ENCODE data around the gene GLIS1.

The GLIS1 gene

GRCh38 chr1:53592521-53592982 is 146.4 kb downstream of the GLIS1 start:
- DNase-seq (ENCODE audit: low spot score): no peak

GRCh38 chr1:53591924-53592323 is 147.0 kb downstream of the GLIS1 start:
- DNase-seq (ENCODE audit: low spot score): no peak

- DNase-seq (ENCODE audit: low spot score): no peak
Observed at GRCh38 chr1:53590531-53591515, 148.1 kb downstream of the GLIS1 start.

DNA sequence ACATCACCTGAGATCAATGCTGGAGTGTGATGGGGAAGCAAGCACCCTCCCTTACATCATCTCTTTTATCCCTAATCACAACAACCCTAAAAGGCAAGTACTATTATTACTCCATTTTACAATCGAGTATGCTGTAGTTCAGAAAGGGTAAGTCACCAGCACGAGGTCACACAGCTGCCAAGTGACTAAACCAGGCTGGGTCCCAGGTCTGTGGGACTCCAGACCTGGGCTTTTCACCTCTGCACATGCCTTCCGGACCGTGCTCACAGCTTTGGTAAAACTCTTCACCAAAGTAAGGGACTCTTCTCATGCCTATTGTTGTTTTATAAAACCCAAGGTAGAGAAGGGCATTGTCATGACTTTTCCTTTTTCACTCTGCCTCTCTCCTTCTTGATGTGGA is 148.9 kb downstream of the GLIS1 start:
- no peak for DNase-seq (ENCODE audit: low spot score)

DNA sequence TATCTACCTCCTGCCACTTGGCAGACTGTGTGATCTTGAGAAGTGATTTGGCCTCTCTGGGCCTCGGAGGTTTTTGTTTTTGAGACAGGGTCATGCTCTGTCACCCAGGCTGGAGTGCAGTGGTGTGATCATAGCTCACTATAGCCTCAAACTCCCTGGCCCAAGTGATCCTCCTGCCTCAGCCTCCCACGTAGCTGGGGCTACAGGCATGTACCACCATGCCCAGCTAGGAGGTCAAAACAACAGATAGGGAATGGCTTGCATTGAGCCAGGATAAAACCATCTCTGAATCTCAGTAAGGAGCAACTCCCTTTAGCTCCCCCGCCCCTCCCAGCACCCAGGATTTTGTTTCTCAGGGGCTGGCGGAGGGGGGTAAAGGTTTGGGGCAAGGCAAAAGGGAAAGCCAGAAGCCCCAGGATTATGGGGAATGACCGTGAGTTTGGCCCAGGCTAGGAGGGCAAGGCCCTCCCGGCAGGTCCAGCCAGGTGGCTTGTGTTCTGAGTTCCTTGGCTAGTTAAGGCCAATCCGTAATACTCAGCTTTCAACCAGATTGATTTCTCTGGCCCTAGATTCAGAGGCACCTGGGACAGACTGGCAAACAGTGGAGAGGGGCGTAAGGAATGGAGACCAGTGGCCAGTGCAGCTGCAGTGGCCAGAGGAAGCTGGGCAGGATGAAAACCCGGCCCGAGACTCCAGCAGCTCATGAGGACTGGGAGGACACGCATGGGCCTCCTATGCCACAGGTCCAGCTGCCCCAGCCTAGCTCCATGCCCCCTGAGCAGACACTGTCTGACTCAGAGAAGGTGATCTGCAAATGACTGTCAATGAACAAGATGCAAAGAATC is 149.7 kb downstream of the GLIS1 start:
- DNase-seq (ENCODE audit: low spot score): no peak

DNA sequence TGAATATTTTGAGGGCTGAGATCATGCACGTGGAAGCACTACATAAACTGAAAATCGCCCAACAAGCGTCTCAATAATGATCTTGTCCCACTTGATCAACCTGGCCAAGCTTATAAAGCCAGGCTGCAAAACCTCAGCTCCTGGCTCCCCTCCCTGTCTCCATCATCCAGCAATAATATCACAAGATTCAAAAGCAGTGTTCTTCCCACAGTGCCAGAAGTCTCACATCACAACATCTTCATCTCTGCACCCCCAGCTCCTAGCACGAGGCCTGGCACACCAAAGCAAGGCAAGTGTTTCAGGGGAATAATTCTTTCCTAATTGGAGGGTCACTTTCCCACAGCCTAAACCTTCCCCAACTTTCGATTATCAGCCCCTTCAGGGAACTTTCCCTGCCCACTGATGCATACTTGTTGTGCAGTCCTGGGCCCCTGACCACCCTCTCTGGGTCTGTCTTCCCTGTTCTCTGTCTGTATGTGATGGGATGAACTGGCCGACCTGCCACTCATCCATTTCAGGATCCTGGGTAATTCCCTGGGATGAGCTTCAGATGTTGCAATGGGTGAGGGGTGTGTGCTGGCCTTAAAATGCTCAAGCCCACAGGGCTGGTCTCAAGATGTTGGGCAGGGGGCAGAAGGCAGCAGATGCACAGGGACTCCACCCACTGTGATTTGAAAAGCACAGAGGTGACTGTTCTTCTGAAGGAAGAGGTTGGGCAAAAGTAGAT is 150.7 kb downstream of the GLIS1 start:
- no peak for DNase-seq (ENCODE audit: low spot score)

- DNase-seq (ENCODE audit: low spot score): no peak
Observed at GRCh38 chr1:53587252-53587988, 151.5 kb downstream of the GLIS1 start.

- no peak for DNase-seq (ENCODE audit: low spot score)
Observed at GRCh38 chr1:53586765-53587164, 152.2 kb downstream of the GLIS1 start.

DNA sequence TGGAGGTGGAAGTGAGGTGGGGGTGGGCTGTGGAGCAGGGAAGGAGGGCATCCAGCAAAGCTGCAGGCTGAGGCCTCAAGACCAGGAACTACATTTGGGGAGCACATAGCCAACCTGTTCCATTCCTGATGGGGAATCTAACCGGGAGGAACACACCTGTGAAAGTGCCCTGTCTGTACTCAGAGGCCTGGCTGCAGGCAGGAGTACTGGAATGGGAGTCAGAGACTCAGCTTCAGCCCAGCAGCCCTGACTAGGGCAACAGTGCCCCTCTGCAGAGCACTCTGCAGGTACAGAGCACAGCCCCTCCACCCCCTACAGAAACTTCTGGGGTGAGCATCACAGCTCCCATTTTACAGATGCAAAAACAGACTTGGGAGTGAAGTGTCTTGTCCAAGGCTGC is 153.4 kb downstream of the GLIS1 start:
- no peak for DNase-seq (ENCODE audit: low spot score)

GRCh38 chr1:53585129-53585528 is 153.8 kb downstream of the GLIS1 start:
- no peak for DNase-seq (ENCODE audit: low spot score)

DNA sequence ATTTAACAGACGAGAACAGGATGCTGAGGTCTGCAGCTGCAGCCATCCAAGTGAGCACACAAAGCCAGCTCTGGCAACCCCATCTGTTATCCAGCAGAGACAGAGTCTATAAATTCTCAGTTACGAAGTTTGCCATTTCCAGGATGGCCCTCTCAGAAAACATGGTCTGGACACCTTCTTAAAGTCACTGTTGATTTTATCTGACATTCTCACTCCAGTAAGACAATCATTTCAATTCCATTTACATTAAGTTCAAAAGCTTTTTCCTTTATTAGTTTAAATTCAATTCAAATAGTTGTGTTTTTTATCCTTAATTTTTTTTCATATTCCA is 154.2 kb downstream of the GLIS1 start:
- no peak for DNase-seq (ENCODE audit: low spot score)

GRCh38 chr1:53583868-53584776 is 154.8 kb downstream of the GLIS1 start:
- DNase-seq (ENCODE audit: low spot score): no peak

DNA sequence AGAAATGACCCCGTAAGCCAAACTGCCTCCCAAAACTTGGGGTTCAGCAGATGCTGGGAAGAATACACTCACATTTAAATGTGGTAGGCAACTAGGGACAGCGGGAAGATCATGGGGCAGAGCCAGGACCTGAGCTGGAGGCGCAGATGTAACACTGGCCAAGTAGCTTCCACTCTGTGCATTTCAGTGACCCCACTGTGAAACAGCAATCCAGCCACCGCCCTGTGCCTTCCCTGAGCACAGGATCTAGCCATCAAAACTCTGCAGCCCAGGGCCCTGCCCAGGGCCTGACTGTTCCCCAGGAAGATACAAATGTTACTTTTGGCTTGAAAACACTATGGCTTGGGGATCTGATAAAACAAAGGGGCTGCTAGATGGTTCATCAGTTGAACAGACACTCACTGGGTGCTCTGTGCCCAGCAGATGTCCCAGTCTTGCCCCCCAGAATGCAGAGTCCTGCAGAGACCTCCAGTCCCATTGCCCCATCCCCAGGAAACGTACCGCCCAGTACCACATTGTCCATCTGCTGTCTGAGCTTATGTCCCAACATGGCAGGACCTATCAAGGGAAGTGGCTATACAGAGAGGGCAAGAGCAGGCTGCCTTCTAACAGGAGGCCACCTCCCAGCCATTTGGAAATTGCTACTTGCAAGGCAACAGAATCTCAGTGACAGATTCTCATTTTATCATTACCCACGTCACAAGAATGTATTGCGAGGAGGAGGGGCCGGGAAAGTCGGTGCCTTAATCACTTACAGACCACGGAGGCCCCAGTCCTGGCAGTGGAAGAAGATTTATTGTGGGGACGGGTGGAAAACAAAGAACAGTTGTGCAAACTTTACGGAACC is 155.7 kb downstream of the GLIS1 start:
- no peak for DNase-seq (ENCODE audit: low spot score)

DNA sequence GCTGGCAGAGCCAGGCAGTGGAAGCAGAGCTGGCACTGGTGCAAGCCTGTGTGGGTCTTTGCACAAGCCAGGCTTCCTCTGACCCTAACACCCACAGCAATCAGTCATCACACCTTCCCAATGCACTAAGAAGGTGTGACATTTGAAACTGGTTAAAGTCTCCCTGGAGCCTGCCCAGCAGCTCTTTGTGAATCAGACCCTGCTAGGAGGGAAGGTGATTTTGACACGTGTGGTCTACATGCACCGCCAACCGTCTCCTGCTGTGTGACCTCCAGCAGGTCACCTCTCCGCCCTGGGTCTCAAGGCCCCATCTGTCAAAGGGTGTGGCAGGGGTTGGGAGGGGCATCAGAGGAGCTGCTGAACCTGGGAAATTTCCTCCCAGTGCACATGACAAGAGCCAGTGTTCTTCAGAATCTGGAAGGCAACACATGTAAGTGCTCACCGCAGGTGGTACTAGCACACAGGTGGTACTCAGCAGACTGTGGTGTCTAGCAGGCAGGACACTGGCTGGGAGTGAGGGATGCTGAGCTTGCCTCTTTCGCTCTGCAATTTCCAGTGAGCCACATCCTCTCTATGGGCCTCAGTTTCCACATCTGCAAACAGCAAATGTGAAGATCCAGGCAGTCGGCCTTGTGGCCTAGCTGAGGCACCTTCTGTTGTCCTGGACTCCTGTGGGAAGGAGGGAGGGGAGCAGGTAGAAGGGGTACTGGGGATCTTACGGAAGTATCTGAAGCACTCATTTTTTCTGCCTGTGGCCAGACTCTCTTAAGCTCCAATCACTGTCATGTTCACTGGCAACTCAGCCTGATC is 156.5 kb downstream of the GLIS1 start:
- no peak for DNase-seq (ENCODE audit: low spot score)

- DNase-seq (ENCODE audit: low spot score): no peak
Observed at GRCh38 chr1:53581476-53581875, 157.5 kb downstream of the GLIS1 start.

GRCh38 chr1:53580739-53581475 is 158.1 kb downstream of the GLIS1 start:
- DNase-seq (ENCODE audit: low spot score): no peak

DNA sequence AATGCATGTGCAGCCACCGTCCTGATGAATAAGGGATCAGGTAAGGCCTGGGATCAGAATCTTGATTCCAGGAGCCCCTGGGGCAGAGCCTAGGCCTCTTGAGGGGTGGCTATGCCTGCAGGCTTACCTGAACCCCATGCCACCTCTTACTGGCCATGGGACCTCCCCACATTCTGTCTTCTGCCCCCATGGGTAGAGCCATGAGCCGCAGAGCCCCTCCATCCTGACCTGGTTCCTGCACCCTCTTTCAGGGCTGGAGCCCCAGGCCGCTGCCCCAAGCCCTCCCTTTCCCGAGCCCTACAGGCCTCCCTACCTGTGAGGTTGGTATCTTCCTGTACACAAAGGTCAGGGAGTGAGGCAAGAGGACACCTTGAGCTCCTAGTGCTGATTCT is 159.0 kb downstream of the GLIS1 start:
- no peak for DNase-seq (ENCODE audit: low spot score)

Data from HuH-7 (cell line).